HEK293 (cell line): ENCODE data around the gene ZNF670.

ENCODE experiments used
- CTCF ChIA-PET: fragments of 350-600 bp; formaldehyde crosslinking; extraction: SDS; loops from one replicate; lab custom pipeline; 2021; ENCODE audit warnings: antibody characterized with exemption; lab: Yijun Ruan, JAX
- POLR2A ChIA-PET: fragments of 300-600 bp; formaldehyde crosslinking; extraction: SDS; loops from one replicate; lab custom pipeline; 2020; ENCODE audit warnings: antibody characterized with exemption, inconsistent platforms; lab: Yijun Ruan, JAX
- H3K27ac ChIP-seq: fragments of 200-500 bp; sonication (Bioruptor generic); 2 replicates; pipeline ENCODE4 v1.5.1; 2014; ENCODE audit warnings: low read depth, low read length, control low read depth, inconsistent platforms; ENCODE audit errors: extremely low read depth
- H3K36me3 ChIP-seq, 2 experiments: fragments of 200-500 bp in 1 of 2; sonication (Bioruptor generic) in 1 of 2; 1 replicate in 1 of 2; 2 replicates in 1 of 2; pipeline ENCODE4 v1.5.1; 2014 to 2017; ENCODE audit warnings: inconsistent platforms in 2 of 2, low read length in 2 of 2; ENCODE audit not compliant: control insufficient read depth in 2 of 2, insufficient read depth in 1 of 2
- H3K4me1 ChIP-seq: fragments of 200-500 bp; sonication (Bioruptor generic); 2 replicates; pipeline ENCODE4 v1.5.1; 2014; ENCODE audit warnings: mild to moderate bottlenecking, low read length, inconsistent platforms; ENCODE audit not compliant: control insufficient read depth, insufficient read depth
- H3K4me3 ChIP-seq: 2 replicates; pipeline ENCODE4 v1.5.1; 2011; ENCODE audit warnings: low read depth, mild to moderate bottlenecking, control low read depth, low read length, moderate library complexity
- H3K9me3 ChIP-seq: fragments of 200-500 bp; sonication (Bioruptor generic); 2 replicates; pipeline ENCODE4 v1.5.1; 2014; ENCODE audit warnings: low read depth, low read length, inconsistent platforms; ENCODE audit not compliant: control insufficient read depth, insufficient read depth
- GLIS2 ChIP-seq: fragments of 450-650 bp; formaldehyde crosslinking; IDR thresholded peaks from 2 replicates; pipeline ENCODE4 v1.5.1; 2016; ENCODE audit warnings: missing biosample characterization, missing genetic modification characterization
- PATZ1 ChIP-seq: fragments of 450-650 bp; formaldehyde crosslinking; IDR thresholded peaks from 2 replicates; pipeline ENCODE4 v1.5.1; 2016; ENCODE audit warnings: missing biosample characterization, missing genetic modification characterization
- SETDB1 ChIP-seq: IDR thresholded peaks from one replicate; pipeline ENCODE4 v1.6.1; 2017; ENCODE audit warnings: mild to moderate bottlenecking, low read length, moderate library complexity, mixed read lengths; ENCODE audit not compliant: insufficient read length
- ZBTB17 ChIP-seq: fragments of 450-650 bp; formaldehyde crosslinking; IDR thresholded peaks from 2 replicates; pipeline ENCODE4 v1.5.1; 2016; ENCODE audit warnings: missing biosample characterization, missing genetic modification characterization
- ZEB2 ChIP-seq: fragments of 450-650 bp; formaldehyde crosslinking; IDR thresholded peaks from 2 replicates; pipeline ENCODE4 v1.5.1; 2016; ENCODE audit warnings: missing biosample characterization, missing genetic modification characterization
- ZNF10 ChIP-seq: fragments of 450-650 bp; formaldehyde crosslinking; IDR thresholded peaks from 2 replicates; pipeline ENCODE4 v1.5.1; 2017; ENCODE audit warnings: missing biosample characterization, missing genetic modification characterization
- ZNF146 ChIP-seq: fragments of 450-650 bp; formaldehyde crosslinking; IDR thresholded peaks from 2 replicates; pipeline ENCODE4 v1.5.1; 2016; ENCODE audit warnings: missing biosample characterization, missing genetic modification characterization
- ZNF23 ChIP-seq: fragments of 450-650 bp; formaldehyde crosslinking; IDR thresholded peaks from 2 replicates; pipeline ENCODE4 v1.5.1; 2016; ENCODE audit warnings: missing biosample characterization, missing genetic modification characterization, borderline replicate concordance
- ZNF266 ChIP-seq: fragments of 450-650 bp; formaldehyde crosslinking; IDR thresholded peaks from 2 replicates; pipeline ENCODE4 v1.5.1; 2016; ENCODE audit warnings: missing biosample characterization, missing genetic modification characterization, low read depth
- ZNF280D ChIP-seq: fragments of 450-650 bp; formaldehyde crosslinking; IDR thresholded peaks from 2 replicates; pipeline ENCODE4 v1.5.1; 2016; ENCODE audit warnings: missing biosample characterization, missing genetic modification characterization
- ZNF302 ChIP-seq: fragments of 450-650 bp; formaldehyde crosslinking; IDR thresholded peaks from 2 replicates; pipeline ENCODE4 v1.5.1; 2016; ENCODE audit warnings: missing biosample characterization, missing genetic modification characterization, low read depth
- ZNF37A ChIP-seq: fragments of 450-650 bp; IDR thresholded peaks from 2 replicates; pipeline ENCODE4 v1.5.1; 2018; ENCODE audit warnings: missing biosample characterization, missing genetic modification characterization
- ZNF394 ChIP-seq: fragments of 450-650 bp; formaldehyde crosslinking; IDR thresholded peaks from 2 replicates; pipeline ENCODE4 v1.5.1; 2016; ENCODE audit warnings: missing biosample characterization, missing genetic modification characterization, mild to moderate bottlenecking, moderate library complexity, borderline replicate concordance
- ZNF423 ChIP-seq: fragments of 450-650 bp; formaldehyde crosslinking; IDR thresholded peaks from 2 replicates; pipeline ENCODE4 v1.5.1; 2016; ENCODE audit warnings: missing biosample characterization, missing genetic modification characterization
- ZNF473 ChIP-seq: fragments of 450-650 bp; formaldehyde crosslinking; IDR thresholded peaks from 2 replicates; pipeline ENCODE4 v1.5.1; 2017; ENCODE audit warnings: missing biosample characterization, missing genetic modification characterization
- ZNF521 ChIP-seq: fragments of 450-650 bp; formaldehyde crosslinking; IDR thresholded peaks from 2 replicates; pipeline ENCODE4 v1.5.1; 2017; ENCODE audit warnings: missing biosample characterization, mild to moderate bottlenecking, missing genetic modification characterization
- ZNF571 ChIP-seq: fragments of 450-650 bp; formaldehyde crosslinking; IDR thresholded peaks from 2 replicates; pipeline ENCODE4 v1.5.0; 2017; ENCODE audit warnings: missing biosample characterization, missing genetic modification characterization
- ZNF664 ChIP-seq: fragments of 450-650 bp; formaldehyde crosslinking; IDR thresholded peaks from 2 replicates; pipeline ENCODE4 v1.5.1; 2016; ENCODE audit warnings: missing biosample characterization, missing genetic modification characterization
- ZNF670 ChIP-seq: fragments of 450-650 bp; formaldehyde crosslinking; IDR thresholded peaks from 2 replicates; pipeline ENCODE4 v1.5.1; 2016; ENCODE audit warnings: missing biosample characterization, missing genetic modification characterization, low read depth
- ZNF677 ChIP-seq: fragments of 450-650 bp; IDR thresholded peaks from 2 replicates; pipeline ENCODE4 v1.5.0; 2018; ENCODE audit warnings: missing biosample characterization, mild to moderate bottlenecking, missing genetic modification characterization, moderate library complexity
- ZNF776 ChIP-seq: fragments of 450-650 bp; formaldehyde crosslinking; IDR thresholded peaks from 2 replicates; pipeline ENCODE4 v1.5.0; 2017; ENCODE audit warnings: missing biosample characterization, missing genetic modification characterization, borderline replicate concordance

ZNF670 gene

GRCh38 chr1:247084771-247085170 lies 6.2 kb upstream of the ZNF670 start:
- TF ChIP-seq ZNF37A (tag by site-specific recombination) = no peak
- TF ChIP-seq ZNF23 (tag by site-specific recombination) = no peak
- no peak for TF ChIP-seq ZNF473 (tag by site-specific recombination)
- no peak for TF ChIP-seq ZNF776
- 0 out of 2 replicates have a peak, but pooled peaks have one; percentile 19 for TF ChIP-seq ZNF146
- TF ChIP-seq ZNF10 (tag by site-specific recombination) = no peak
- TF ChIP-seq ZNF664 (tag by site-specific recombination) = no peak
- Histone ChIP-seq H3K9me3 (no peaks in the 10 kb centered on the region), H3K27ac (no peak overlapping the region), H3K4me1 (no peaks in the 10 kb centered on the region), H3K36me3 (no peaks in the 10 kb centered on the region), H3K4me3 (no peak overlapping the region)
- POLR2A ChIA-PET = no interaction called here
- CTCF ChIA-PET = no interaction called here

- CTCF ChIA-PET = no interaction called here
- no peaks in the 10 kb centered on the region for H3K9me3 ChIP-seq
- peaks cover 0 to 4% of the 10 kb centered on the region in 2 experiments; a peak in 1 of 3 replicates for H3K36me3 ChIP-seq
- H3K27ac ChIP-seq = no peak overlapping the region
- no peak for TF ChIP-seq GLIS2
- no peak for TF ChIP-seq ZNF670 (tag by site-specific recombination)
- no peak for TF ChIP-seq ZNF394 (tag by site-specific recombination)
- no peak for TF ChIP-seq SETDB1
- TF ChIP-seq ZNF302 (tag by site-specific recombination) = no peak
- TF ChIP-seq ZNF571 (tag by site-specific recombination) = no peak
- TF ChIP-seq ZNF266 (tag by site-specific recombination) = no peak
- no peak for TF ChIP-seq PATZ1 (tag by site-specific recombination)
- TF ChIP-seq ZNF776 = no peak
- no peak for TF ChIP-seq ZNF521 (tag by site-specific recombination)
- TF ChIP-seq ZNF423 = no peak
- no peak for TF ChIP-seq ZNF280D
- TF ChIP-seq ZNF677 (tag by site-specific recombination) = no peak
- TF ChIP-seq ZBTB17 = no peak
- TF ChIP-seq ZEB2 (tag by site-specific recombination) = no peak
- TF ChIP-seq, all 188 proteins: peak for 0
- POLR2A ChIA-PET = interaction anchor here (0.9 to 1.0 kb wide), 3 partner anchors 24 to 148 kb away, joined by 3 read pairs; partner anchors contain the start of genes AHCTF1, ZNF669 and ZNF695
- Histone ChIP-seq H3K4me3 (no peak overlapping the region), H3K4me1 (no peaks in the 10 kb centered on the region)
These were observed 697 bp upstream of the ZNF670 start for GRCh38 chr1:247079141-247079874.
